Ishikawa (cell line): ENCODE data around the gene PTPRN2.

Source experiments
- CEBPB ChIP-seq: IDR thresholded peaks from 2 replicates; pipeline ENCODE4 v1.6.1; 2012
- CREB1 ChIP-seq: IDR thresholded peaks from 2 replicates; pipeline ENCODE4 v1.6.1; 2012; ENCODE audit warnings: low read depth
- EGR1 ChIP-seq: IDR thresholded peaks from 2 replicates; pipeline ENCODE4 v1.6.1; 2012
- EP300 ChIP-seq: IDR thresholded peaks from 2 replicates; pipeline ENCODE4 v1.6.1; 2012; ENCODE audit warnings: borderline replicate concordance
- FOXM1 ChIP-seq: IDR thresholded peaks from 2 replicates; pipeline ENCODE4 v1.6.1; 2012; ENCODE audit warnings: low read depth, borderline replicate concordance
- MAX ChIP-seq: IDR thresholded peaks from 2 replicates; pipeline ENCODE4 v1.6.1; 2012
- NFIC ChIP-seq: IDR thresholded peaks from 2 replicates; pipeline ENCODE4 v1.6.1; 2012
- RAD21 ChIP-seq: IDR thresholded peaks from 2 replicates; pipeline ENCODE4 v1.6.1; 2012; ENCODE audit warnings: low read depth
- REST ChIP-seq: IDR thresholded peaks from 2 replicates; pipeline ENCODE4 v1.6.1; 2012; ENCODE audit warnings: low read depth, mild to moderate bottlenecking
- TAF1 ChIP-seq: IDR thresholded peaks from 2 replicates; pipeline ENCODE4 v1.6.1; 2012; ENCODE audit warnings: low read depth, mild to moderate bottlenecking
- TCF12 ChIP-seq: IDR thresholded peaks from 2 replicates; pipeline ENCODE4 v1.6.1; 2012; ENCODE audit warnings: low read depth
- TEAD4 ChIP-seq: IDR thresholded peaks from 2 replicates; pipeline ENCODE4 v1.6.1; 2012
- USF1 ChIP-seq: IDR thresholded peaks from 2 replicates; pipeline ENCODE4 v1.6.1; 2012
- YY1 ChIP-seq: IDR thresholded peaks from 2 replicates; pipeline ENCODE4 v1.6.1; 2012; ENCODE audit warnings: low read depth
- ZBTB7A ChIP-seq: IDR thresholded peaks from 2 replicates; pipeline ENCODE4 v1.6.1; 2012; ENCODE audit warnings: low read depth

PTPRN2 gene

GRCh38 chr7:157709531-157710251 is 877.9 kb downstream of the PTPRN2 start:
- TF ChIP-seq RAD21 (no peak), TEAD4 (no peak), USF1 (no peak), CEBPB (no peak), MAX (no peak), EGR1 (no peak), FOXM1 (no peak), CREB1 (no peak), REST (no peak), TCF12 (no peak), NFIC (no peak), YY1 (no peak)

GRCh38 chr7:157708919-157709295 is 878.7 kb downstream of the PTPRN2 start:
- TF ChIP-seq CEBPB, result no peak
- no peak for TF ChIP-seq TAF1
- no peak for TF ChIP-seq YY1
- TF ChIP-seq FOXM1, result no peak
- TF ChIP-seq EGR1, result no peak
- no peak for TF ChIP-seq NFIC
- TF ChIP-seq TCF12, result no peak
- TF ChIP-seq USF1, result no peak
- TF ChIP-seq EP300, result no peak

GRCh38 chr7:157707983-157708918 is 879.4 kb downstream of the PTPRN2 start:
- TF ChIP-seq TEAD4 (no peak), CEBPB (no peak), REST (no peak), TCF12 (no peak), MAX (no peak), FOXM1 (no peak), CREB1 (no peak), NFIC (no peak), EP300 (no peak), RAD21 (no peak), EGR1 (no peak), USF1 (no peak), TAF1 (no peak), YY1 (no peak), ZBTB7A (no peak)

GRCh38 chr7:157704365-157704764 is 883.3 kb downstream of the PTPRN2 start:
- no peak for TF ChIP-seq NFIC
- TF ChIP-seq REST, result no peak
- TF ChIP-seq TAF1, result no peak
- TF ChIP-seq ZBTB7A, result no peak
- TF ChIP-seq TEAD4, result no peak
- no peak for TF ChIP-seq EGR1
- TF ChIP-seq FOXM1, result no peak
- no peak for TF ChIP-seq MAX
- no peak for TF ChIP-seq EP300
- TF ChIP-seq YY1, result no peak
- TF ChIP-seq RAD21, result no peak
- no peak for TF ChIP-seq TCF12
- TF ChIP-seq USF1, result no peak
- TF ChIP-seq CEBPB, result no peak
- TF ChIP-seq CREB1, result no peak
